Aorta (tissue), 5 donors: ENCODE measurements around the gene PLD4. TPM values are rescaled to one million over a fixed set of nuclear protein-coding genes. Genes with fewer than 3 reads are reported as not detected.

Experiments used
- ATAC-seq: fragments of 200-7000 bp; cut with Tn5 transposase; one replicate; pipeline ENCODE4 v1.9.1; 2022; ENCODE audit warnings: moderate library complexity; ENCODE audit not compliant: low FRiP score
- DNase-seq, 2 donors: peaks; one replicate each; pipeline ENCODE4 v3.0.0-alpha.2; 2020
- H3K27ac ChIP-seq, 2 donors: one replicate each; pipeline ENCODE4 v1.5.1; 2013; ENCODE audit warnings: low read length in 2 of 2, mild to moderate bottlenecking in 2 of 2, moderate library complexity in 2 of 2, control low read depth in 1 of 2, inconsistent platforms in 1 of 2, low read depth in 1 of 2
- H3K27me3 ChIP-seq, 2 donors: one replicate each; pipeline ENCODE4 v1.6.1; 2013; ENCODE audit warnings: control low read depth in 1 of 2, low read length in 1 of 2, mild to moderate bottlenecking in 1 of 2, moderate library complexity in 1 of 2; ENCODE audit not compliant: insufficient read depth in 2 of 2, control insufficient read depth in 1 of 2
- H3K36me3 ChIP-seq, 2 donors: one replicate each; pipeline ENCODE4 v1.6.1; 2013; ENCODE audit warnings: control low read depth in 1 of 2, low read length in 1 of 2, mild to moderate bottlenecking in 1 of 2; ENCODE audit not compliant: insufficient read depth in 2 of 2, control insufficient read depth in 1 of 2
- H3K4me1 ChIP-seq, 2 donors: one replicate each; pipeline ENCODE4 v1.6.1; 2013; ENCODE audit warnings: low read length in 2 of 2, control low read depth in 1 of 2, mild to moderate bottlenecking in 1 of 2, moderate library complexity in 1 of 2; ENCODE audit not compliant: insufficient read depth in 2 of 2, control insufficient read depth in 1 of 2
- H3K4me3 ChIP-seq, 2 donors: one replicate each; pipeline ENCODE4 v1.5.1; 2013; ENCODE audit warnings: low read length in 2 of 2, control low read depth in 1 of 2, mild to moderate bottlenecking in 1 of 2
- H3K9me3 ChIP-seq: one replicate; pipeline ENCODE4 v1.6.1; 2013; ENCODE audit warnings: mild to moderate bottlenecking, low read length; ENCODE audit not compliant: control insufficient read depth
- WGBS, 2 donors: extraction: QIAGEN DNeasy Blood & Tissue Kit; methylation state at CpG; one replicate each; pipeline ENCODE4 v1.1.7; 2013; 5-methylcytosine and 5-hydroxymethylcytosine counted together
- intact Hi-C, 2 donors: fragments of 100-400 bp; cut with DNase I; formaldehyde crosslinking; loops; one replicate each; pipeline versions ENCODE4 v1.14.2 to v1.15.0; 2022
- polyA plus RNA-seq, 2 donors: library from polyadenylated mRNA; stranded (reverse); fragments of 200-250 nt; gene quantifications; one replicate each; pipeline ENCODE4 v1.2.3, GENCODE V29; 2013
- total RNA-seq, 2 donors: library from RNA; stranded (reverse); fragmentation: NEBNext Ultra II Directional; extraction: Animal tissue kit (Norgen Biotek cat#: 25700); gene quantifications; one replicate each; pipeline ENCODE4 v1.2.1, GENCODE V29; 2021
- donor health status: healthy with polysubstance abuse.
- donor health status: Bipolar disorder and iron deficiency.
- donor health status: DM: no; HTN: no; CAD: no.
- donor health status: DM: no; HTN: no; CAD: no.
- donor health status: DM: yes; HTN: yes; CAD: no.

The PLD4 gene
- total and polyA plus RNA-seq, 4 donors, result 0.38 to 1.7 (median 0.62) TPM; not detected in 1

DNA sequence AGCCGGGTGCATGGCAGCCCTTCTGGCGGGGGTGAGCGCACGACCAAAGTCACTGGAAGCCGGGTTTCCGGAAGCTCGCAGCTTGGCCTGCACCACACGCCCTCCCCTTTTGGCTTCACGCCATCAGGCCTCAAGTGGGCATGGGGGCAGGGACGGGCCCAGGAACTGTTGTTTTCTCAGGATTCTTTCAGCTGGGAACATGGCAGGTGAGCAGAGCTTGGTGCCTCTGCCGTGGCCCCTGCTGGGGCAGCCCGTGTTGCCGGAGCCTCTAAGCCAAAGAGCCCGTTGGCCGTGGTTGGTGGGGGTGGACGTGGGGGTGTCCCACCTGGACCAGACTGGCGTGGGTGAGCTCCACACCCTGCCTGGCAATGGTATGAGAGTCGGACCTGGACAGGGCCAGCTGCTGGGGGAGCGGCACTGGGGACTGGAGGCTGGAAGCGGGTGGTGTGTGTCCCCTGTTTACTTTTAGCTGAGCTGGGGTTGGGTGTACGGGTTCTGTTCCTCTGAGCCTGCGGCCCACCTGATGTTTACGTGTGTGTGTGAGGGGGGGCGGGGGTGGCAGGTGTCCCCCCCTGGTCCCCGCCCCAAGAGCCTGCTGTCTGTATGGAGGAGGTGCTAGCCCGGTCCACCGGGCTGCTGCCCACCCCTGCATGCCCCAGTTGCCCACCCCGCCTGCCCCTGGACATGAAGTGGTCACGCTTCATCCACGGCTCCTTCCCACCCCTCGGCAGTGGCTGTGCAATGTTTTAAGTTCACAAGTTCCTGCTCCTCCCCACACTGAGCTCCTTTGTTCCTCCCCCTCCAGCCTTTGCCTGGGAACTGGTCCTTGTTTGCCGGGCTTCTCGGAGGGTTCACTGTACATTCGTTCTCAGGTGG lies 28.7 kb upstream of the PLD4 start:
- Histone ChIP-seq H3K27me3 (no peaks in the 10 kb centered on the region), H3K4me3 (no peak overlapping the region), H3K4me1 (no peaks in the 10 kb centered on the region), H3K36me3 (no peaks in the 10 kb centered on the region), H3K27ac (no peak overlapping the region), H3K9me3 (no peaks in the 10 kb centered on the region)
- peak; percentile 63 to 82 for DNase-seq
- 49 to 50% methylated on average over 34 of the region's 34 CpGs for WGBS, 2 donors
- intact Hi-C loops, result loop anchor here (5.0 kb wide), 2 partner anchors 71 to 151 kb away; no protein-coding TSS in a partner anchor
- peak; percentile 20 for ATAC-seq

DNA sequence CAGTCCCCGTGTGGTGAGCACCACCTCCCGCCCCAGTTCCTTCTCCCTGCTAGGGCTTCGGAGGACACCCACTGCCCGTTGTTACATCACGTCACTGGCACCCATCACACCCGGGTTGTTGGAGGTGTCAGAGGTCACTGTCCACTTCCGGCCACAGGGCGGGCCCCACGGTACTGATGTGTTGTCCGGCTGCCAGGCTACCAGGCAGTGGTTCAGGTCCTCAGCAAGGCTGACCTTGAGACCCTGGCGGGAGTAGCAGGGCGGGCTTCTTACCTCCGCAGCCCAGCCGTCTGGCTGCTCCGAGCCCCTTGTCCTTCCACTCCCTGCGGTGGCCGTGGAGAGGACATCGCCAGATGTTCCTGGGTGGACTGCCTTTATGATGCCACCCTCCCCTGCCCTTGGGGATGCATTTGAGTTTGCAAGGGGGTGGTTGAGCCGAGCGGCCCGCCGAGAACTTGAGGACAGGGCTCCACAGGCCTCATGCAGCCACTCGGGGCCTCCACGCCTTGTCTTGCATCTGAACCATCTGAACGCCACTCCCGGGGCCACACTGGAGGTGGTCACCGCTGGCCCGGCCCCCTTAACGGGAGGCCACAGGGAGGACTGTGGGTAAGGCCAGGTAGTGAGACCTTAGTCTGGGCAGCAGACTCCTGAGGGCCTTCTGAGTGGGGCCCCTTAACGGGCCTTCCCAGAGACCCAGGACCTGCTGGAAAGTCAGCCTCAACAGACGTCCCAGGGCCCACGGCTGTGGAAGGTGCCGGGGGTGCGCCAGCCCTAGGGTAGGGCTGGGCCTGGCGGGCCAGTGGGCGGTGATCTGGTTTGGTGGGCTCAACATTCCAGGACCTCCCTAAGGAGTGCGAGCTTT lies 27.1 kb upstream of the PLD4 start:
- Histone ChIP-seq H3K36me3 (no peaks in the 10 kb centered on the region), H3K9me3 (no peaks in the 10 kb centered on the region), H3K27ac (no peak overlapping the region), H3K4me3 (no peak overlapping the region), H3K4me1 (no peaks in the 10 kb centered on the region), H3K27me3 (no peaks in the 10 kb centered on the region)
- WGBS, 2 donors, result 85 to 89% methylated on average over 37 of the region's 37 CpGs
- DNase-seq, result peak; percentile 47 to 74
- intact Hi-C loops, result loop anchor here (1.0 to 5.0 kb wide), 3 partner anchors 70 to 150 kb away; no protein-coding TSS in a partner anchor
- no peak for ATAC-seq

DNA sequence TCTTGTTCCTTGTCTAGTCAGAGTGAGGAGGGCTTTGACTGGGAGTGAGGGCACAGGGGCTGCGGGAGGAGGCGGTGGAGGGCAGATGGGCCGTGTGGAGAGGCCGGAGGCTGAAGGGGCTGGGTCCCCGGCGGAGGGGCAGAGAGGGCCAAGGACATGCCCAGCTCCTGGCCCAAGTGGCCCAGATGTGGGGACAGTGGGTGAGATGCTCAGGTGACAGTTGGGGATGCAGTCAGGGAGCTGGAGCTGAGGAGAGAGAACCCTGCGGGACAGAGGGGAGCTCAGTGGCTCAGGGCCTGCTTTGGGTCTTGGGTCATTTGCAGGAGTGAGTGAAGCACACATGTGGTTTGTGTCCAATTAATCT lies 26.5 kb upstream of the PLD4 start:
- intact Hi-C loops, result loop anchor here (5.0 kb wide), 2 partner anchors 69 to 149 kb away; no protein-coding TSS in a partner anchor
- ATAC-seq (no peak), DNase-seq (no peak)
- H3K4me1 ChIP-seq, result no peaks in the 10 kb centered on the region
- no peak overlapping the region for H3K4me3 ChIP-seq
- H3K27me3 ChIP-seq, result no peaks in the 10 kb centered on the region
- no peaks in the 10 kb centered on the region for H3K36me3 ChIP-seq
- H3K27ac ChIP-seq, result no peak overlapping the region
- H3K9me3 ChIP-seq, result no peaks in the 10 kb centered on the region
- WGBS, 2 donors, result 89% methylated on average over 7 of the region's 7 CpGs

DNA sequence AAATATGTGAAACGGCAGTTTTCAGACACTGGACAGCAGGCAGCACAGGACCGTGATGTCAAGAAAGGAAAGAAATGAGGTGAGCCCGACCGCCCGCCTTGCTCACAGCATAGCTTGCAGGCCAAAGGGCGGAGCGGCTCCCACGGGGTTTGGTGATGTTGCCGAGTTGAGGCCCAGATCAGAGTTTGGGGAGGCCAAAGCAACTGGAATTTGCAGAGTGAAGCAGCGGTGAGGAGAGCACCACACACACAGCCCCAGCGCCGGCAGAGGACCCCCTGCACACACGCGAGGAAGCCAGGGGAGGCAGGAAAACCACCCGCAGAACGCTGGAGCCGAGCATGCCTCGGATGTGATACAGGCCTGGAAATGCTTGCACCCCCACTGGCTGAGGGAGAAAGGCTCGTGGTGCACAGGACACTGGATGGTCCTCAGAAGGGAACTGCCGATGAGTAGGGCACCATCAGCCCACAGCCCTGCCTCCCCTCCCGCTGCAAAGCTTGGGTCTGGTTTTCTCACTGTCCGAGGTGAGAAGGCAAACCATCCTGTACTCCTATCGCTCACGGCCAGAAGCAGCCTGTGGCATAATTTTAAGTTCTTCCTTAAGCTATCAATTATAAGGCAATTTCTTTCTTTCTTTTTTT lies 25.7 kb upstream of the PLD4 start:
- peak in 1 of 2 donors; percentile 80 for DNase-seq
- ATAC-seq, result no peak
- intact Hi-C loops, result loop anchor here (5.0 kb wide), 2 partner anchors 68 to 148 kb away; no protein-coding TSS in a partner anchor

DNA sequence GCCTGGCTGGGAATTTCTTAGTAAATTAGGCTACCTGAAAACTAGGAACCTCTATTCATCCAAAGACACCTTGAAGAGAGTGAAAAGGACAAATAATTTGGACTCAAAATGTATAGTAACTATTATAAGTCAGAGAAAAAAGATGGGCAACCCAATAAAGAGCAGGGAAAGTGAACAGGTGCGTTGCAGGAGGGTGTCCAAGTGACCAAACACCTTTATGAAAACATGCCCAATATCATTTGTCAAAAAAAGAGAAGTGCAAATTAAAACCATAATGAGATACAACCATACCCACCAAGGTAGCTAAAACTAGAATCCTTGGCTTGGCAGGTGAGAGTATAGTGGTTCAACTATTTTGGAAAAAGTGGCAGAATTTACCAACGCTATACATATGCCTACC lies 24.9 kb upstream of the PLD4 start:
- H3K4me1 ChIP-seq, result no peaks in the 10 kb centered on the region
- intact Hi-C loops, result loop anchor here (5.0 kb wide), 2 partner anchors 68 to 148 kb away; no protein-coding TSS in a partner anchor
- no peaks in the 10 kb centered on the region for H3K36me3 ChIP-seq
- no peak overlapping the region for H3K4me3 ChIP-seq
- no peaks in the 10 kb centered on the region for H3K27me3 ChIP-seq
- H3K9me3 ChIP-seq, result no peaks in the 10 kb centered on the region
- H3K27ac ChIP-seq, result no peak overlapping the region
- 43 to 48% methylated on average over 2 of the region's 2 CpGs for WGBS, 2 donors
- no peak for DNase-seq
- no peak for ATAC-seq

More for the DNA sequence above, 25.7 kb upstream of the PLD4 start:
- no peak overlapping the region for H3K4me3 ChIP-seq
- H3K27ac ChIP-seq, result no peak overlapping the region
- H3K27me3 ChIP-seq, result no peaks in the 10 kb centered on the region
- no peaks in the 10 kb centered on the region for H3K4me1 ChIP-seq
- no peaks in the 10 kb centered on the region for H3K9me3 ChIP-seq
- WGBS, 2 donors, result 60 to 67% methylated on average over 24 of the region's 24 CpGs
- H3K36me3 ChIP-seq, result no peaks in the 10 kb centered on the region

DNA sequence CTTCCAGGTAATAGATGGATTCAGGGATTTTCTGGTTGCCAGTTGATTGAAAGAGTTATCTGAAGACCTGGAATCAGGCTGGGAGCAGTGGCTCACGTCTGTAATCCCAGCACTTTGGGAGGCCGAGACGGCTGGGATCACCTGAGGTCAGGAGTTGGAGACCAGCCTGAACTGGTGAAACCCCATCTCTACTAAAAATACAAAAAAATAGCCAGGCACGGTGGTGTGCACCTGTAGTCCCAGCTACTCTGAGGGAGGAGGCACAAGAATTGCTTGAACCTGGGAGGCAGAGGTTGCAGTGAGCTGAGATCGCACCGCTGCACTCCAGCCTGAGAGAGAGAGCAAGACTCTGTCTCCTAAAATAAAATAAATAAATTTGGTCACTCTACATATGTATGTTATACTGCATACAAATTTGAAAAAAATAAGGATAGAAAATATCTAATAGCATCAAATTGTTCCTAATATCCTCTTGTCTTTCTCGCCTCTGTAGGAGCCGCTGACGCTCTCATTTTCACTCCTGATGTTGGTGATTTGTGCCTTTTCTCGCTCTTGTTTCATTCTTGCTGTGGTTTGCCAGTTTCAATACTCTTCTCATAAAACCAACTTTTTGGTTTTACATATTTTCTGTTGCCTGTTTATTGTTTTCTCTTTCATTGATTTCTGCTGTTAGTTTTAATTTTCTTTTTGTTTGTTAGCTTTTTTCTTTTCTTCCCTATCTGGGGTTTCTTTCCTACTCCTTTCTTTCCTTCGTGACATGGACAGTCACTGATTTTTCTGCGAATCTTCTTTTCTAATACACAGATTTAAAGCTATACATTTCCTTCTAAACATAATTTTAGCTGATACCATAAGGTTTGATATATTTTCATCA lies 23.8 kb upstream of the PLD4 start:
- ATAC-seq, result no peak
- 84 to 87% methylated on average over 12 of the region's 12 CpGs for WGBS, 2 donors
- no peak overlapping the region for H3K27ac ChIP-seq
- DNase-seq, result no peak
- intact Hi-C loops, result no loop called here
- H3K4me1 ChIP-seq, result no peaks in the 10 kb centered on the region
- H3K9me3 ChIP-seq, result no peaks in the 10 kb centered on the region
- H3K4me3 ChIP-seq, result no peak overlapping the region
- no peaks in the 10 kb centered on the region for H3K36me3 ChIP-seq
- H3K27me3 ChIP-seq, result no peaks in the 10 kb centered on the region

DNA sequence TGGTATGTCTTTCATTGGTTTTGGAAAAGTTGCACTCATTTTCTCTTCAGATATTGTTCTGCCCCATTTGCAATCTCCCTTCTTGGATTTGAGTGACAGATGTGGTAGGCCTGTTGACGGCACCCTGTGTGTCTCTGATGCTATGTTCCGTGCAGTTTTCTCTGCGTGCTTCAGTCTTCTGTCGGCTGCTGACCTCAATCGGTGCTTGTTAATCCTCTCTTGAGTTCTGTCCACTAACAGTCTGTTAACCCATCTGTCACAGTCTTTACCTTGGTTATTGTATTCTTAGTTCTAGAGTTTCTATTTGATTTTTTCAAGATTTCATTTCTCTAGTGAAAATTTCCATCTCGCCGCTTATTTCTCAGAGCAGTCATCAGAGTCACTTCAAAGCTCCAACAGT lies 20.7 kb upstream of the PLD4 start:
- H3K27me3 ChIP-seq, result no peaks in the 10 kb centered on the region
- no peak overlapping the region for H3K27ac ChIP-seq
- no peaks in the 10 kb centered on the region for H3K9me3 ChIP-seq
- no peaks in the 10 kb centered on the region for H3K4me1 ChIP-seq
- intact Hi-C loops, result no loop called here
- WGBS, 2 donors, result 92 to 97% methylated on average over 7 of the region's 7 CpGs
- DNase-seq (no peak), ATAC-seq (no peak)
- no peaks in the 10 kb centered on the region for H3K36me3 ChIP-seq
- no peak overlapping the region for H3K4me3 ChIP-seq
